ENCODE data around the gene UQCRC1.

The UQCRC1 gene

DNA sequence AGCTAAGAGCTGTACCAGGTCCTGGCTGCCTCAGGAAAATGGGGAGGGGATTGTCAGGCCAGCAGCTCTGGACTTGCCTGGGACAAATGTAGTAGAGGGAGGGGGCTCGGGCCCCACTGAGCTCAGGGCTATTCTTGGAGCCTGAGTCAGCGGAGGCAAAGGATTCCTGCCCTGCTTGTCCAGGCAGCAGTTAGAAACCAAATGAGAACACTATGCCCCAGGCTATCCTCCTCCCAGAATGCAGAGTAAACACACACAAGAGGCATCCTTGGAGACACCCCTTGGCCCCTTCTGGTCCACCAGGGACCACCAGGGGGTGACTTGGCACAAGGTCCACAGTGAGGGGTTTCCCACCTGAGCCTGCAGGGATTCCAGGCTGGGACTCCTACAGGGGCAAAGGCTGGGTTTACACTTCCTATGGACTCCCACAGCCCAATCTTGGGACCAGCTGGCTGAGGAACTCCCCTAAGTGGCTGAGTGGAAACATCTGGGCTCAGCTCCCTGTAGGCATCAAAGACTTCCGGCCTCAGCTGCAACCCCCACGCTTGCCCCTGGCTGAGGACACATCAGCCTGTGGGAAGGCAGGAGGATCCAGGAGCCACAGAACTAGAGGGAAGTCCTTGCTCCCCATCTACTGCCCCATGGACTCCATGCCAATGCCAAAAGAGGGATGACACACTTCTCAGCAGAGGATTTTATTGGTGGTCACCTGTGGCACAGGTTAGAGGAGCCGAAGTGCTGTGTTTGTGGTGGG, 10.9 kb downstream of the UQCRC1 start:
- no peak for TF ChIP-seq ZNF274 (IDR thresholded peaks at IDR 0.05; ENCODE audit: low read depth, low read length)
- H3K4me3 ChIP-seq (ENCODE audit: low read length): no peak overlapping the region

DNA sequence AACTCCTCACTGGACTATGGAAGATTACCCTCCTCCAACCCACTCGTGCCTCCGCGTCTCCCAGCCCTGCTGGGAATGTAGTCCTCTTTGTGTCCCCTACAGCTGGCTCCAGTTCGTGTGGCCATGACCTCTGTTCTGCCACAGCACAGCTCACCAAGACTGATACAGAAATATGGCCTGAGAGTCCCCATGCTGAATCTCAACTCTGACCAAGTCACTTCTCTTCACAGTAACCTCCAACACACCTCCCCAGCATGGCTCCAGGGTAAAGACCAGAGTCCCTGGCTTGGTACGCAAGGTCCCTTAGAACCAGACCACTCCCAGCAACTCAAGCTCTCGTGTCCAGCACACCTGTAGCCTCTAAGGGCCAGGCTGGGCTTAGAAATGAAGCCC, 12.0 kb downstream of the UQCRC1 start:
- no peak for TF ChIP-seq ZNF274 (IDR thresholded peaks at IDR 0.05; ENCODE audit: low read depth, low read length)
- no peak overlapping the region for H3K4me3 ChIP-seq (ENCODE audit: low read length)

DNA sequence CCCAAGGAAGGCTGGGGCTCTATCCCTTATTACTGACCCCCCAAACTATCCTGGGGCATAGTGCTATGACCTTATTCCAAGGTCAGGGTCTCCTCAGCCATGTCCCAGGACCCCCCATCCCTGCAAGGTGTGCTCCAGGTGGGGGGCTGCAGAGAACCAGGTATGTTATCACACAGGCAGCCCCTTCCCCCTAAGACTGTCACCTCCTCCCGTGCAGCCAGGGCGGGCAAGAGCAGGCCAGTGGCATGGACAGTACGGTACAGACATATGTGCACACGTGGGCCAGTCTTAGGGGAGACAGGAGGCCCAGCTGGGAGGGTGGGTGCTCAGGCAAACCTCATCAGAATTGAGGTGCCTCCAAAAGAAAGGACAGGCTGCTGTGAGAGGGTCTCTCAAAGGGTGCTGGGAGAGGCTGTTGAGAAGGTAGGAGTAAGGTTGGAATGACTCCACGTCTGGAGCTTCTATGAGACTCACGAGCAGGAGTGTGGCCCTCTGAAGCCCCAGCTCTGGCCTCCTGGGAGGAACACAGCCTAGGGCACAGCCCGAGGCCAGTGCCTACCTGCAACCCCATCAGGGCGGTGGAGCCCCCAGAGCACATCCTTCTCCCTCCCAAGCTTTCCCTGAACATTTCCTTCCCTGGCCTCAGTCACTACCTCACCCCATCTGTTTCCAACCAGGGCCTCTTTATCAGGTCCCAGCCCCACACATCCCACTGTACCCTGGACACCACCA, 12.6 kb downstream of the UQCRC1 start:
- H3K4me3 ChIP-seq (ENCODE audit: low read length): no peak overlapping the region
- no peak for TF ChIP-seq ZNF274 (IDR thresholded peaks at IDR 0.05; ENCODE audit: low read depth, low read length)

DNA sequence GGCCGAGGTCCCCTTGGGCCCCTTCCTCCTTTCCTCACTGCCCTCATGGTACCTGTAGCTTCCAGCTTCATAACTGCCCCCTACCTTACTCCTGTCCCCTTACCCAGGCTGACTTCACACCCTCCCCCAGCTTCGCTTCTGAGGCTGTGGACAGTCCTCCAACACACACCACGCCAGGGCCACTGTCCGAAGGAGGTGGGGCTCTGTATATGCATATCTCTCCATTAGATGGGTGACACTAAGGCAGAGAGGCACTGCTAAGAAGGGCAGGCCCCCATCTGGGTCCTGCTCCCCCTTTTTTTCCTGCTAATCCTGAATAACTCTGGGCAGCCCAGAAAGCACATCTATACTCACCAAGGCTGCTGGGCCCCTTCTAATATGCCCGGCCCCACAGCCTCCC, 13.3 kb downstream of the UQCRC1 start:
- no peak overlapping the region for H3K4me3 ChIP-seq (ENCODE audit: low read length)
- no peak for TF ChIP-seq ZNF274 (IDR thresholded peaks at IDR 0.05; ENCODE audit: low read depth, low read length)

DNA sequence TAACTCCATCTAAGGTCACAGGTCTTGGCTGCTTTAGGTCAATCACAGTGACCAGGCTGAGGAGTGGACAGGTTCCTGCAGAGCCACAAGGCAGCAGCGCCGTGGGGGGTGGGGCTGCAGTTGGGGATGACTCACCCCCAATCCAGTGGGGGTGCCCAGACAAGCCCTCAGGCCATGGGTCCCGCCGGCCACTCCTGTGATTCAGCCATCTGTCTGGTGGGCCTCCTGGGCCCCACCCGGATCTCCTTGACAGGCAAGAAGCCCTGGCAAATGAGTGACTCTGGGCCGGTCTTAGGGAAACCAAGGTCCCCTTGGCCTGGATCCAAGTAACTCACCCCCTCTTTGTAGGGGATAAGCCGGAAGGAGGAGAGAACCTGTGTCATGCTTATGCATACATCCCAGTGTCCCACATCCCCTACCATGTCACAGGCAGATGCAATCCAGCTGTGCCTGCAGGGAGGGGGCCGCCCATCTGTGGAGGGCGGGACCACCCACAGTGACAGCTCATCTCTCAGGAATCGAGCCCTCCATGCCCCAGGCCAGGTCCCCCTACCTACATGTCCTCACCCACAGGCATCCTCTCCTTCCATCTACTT, 13.8 kb downstream of the UQCRC1 start:
- no peak overlapping the region for H3K4me3 ChIP-seq (ENCODE audit: low read length)
- no peak for TF ChIP-seq ZNF274 (IDR thresholded peaks at IDR 0.05; ENCODE audit: low read depth, low read length)

DNA sequence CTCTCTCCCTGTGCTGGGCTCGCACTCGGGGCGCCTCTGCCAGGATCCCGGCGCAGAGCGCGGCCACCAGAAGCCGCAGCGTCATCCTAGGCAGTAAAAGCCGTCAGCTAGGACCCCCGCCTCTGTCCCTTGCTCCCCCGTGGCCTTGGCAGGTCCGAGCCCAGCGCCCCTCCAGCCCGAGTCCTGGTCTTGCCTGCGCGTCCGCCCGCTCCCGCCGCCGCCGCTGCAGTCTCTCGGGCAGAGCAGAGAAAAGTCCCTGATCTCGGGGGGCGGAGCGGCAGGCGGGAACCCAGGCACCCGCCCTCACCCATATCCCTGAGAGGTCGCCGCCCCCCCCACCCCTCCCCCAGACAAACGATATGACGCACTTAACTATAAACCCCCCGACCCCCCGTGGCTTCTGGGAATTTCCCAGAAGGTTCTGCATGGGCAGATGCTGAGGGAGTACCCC, 14.3 kb downstream of the UQCRC1 start, which contains the start of gene COL7A1:
TSS of gene COL7A1 (minus strand) at position 255 of the 451 bp plus-strand sequence. CDS start at position 85, 170 bp downstream.
- H3K4me3 ChIP-seq (ENCODE audit: low read length): no peak within 1 kb of the TSS
- no peak for TF ChIP-seq ZNF274 (IDR thresholded peaks at IDR 0.05; ENCODE audit: low read depth, low read length)

DNA sequence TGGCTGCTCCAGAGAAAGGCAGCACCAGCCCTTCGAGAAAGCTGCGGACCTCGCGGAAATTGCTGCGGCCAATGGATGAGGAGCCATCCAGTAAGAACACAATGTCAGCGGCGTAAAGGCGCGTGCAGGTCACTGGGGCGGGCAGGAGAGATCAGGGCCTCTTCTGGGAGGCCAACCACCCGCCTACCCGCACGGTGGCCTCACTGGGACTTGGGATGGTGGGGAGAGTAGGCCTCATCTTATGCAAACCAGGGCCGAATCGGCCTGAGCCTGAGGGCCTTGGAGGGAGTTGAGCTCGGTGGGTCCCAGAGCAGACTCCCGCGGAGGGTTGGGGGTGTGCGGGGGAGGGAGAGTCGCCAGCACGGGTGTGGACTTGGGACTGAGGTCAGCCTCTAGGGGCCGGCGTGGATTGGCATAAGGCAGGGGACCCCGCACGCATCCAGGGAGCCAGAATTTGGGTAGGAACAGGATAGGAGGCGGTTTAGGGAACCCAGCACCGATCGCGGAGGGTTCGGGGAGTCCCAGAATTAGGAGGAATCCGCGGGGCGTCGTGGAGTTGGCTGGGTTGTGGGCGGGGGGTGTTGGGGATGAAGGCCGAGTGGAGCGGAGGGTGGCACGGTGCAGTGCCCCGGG, 14.9 kb downstream of the UQCRC1 start:
- TF ChIP-seq ZNF274 (IDR thresholded peaks at IDR 0.05; ENCODE audit: low read depth, low read length): no peak
- H3K4me3 ChIP-seq (ENCODE audit: low read length): no peak overlapping the region

DNA sequence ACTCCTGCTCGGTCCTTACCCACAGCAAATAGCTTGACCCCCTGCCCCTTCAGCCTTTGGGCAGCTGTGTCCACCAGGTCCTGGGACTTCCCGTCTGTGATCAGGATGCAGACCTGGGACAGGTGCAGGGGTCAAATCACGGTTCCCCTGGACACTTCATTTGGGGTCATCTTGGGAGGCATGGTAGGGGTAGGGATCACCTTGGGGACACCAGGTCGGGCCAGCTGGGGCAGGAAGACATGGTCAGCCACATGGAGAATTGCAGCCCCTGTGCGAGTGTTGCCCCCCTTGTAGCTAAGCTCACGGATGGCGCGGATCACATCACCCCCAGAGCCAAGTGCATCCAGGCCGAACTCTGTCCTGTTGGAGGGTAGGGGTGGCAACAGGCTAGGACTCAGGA, 16.1 kb downstream of the UQCRC1 start:
- no peak for TF ChIP-seq ZNF274 (IDR thresholded peaks at IDR 0.05; ENCODE audit: low read depth, low read length)
- H3K4me3 ChIP-seq (ENCODE audit: low read length): no peak overlapping the region

DNA sequence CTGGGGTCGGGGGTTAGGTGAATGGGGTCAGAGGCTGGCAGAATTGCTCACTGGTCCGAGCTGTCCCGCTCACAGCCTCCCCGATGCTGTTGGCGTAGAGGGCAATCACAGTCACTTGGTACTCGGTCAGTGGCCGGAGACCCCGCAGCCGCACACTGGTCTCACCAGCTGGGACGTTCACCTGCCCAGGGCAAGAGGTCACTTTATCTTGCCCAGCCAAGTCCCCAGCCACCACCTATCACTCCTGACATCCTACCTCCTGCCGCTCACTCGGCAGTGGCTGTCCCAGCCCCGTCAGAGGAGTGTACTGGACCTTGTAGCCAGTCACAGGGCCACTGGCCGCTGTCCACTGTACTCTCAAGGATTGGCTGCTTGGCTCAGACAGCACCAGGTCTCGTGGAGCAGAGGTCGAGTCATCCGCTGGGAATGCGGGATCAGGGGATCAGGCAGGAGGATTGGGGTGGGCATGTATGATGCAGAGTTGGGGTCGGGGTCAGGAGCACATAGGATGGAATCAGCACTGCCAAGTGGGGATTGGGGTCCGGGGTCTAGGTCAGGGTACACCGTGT, 16.8 kb downstream of the UQCRC1 start:
- TF ChIP-seq ZNF274 (IDR thresholded peaks at IDR 0.05; ENCODE audit: low read depth, low read length): no peak
- no peak overlapping the region for H3K4me3 ChIP-seq (ENCODE audit: low read length)

DNA sequence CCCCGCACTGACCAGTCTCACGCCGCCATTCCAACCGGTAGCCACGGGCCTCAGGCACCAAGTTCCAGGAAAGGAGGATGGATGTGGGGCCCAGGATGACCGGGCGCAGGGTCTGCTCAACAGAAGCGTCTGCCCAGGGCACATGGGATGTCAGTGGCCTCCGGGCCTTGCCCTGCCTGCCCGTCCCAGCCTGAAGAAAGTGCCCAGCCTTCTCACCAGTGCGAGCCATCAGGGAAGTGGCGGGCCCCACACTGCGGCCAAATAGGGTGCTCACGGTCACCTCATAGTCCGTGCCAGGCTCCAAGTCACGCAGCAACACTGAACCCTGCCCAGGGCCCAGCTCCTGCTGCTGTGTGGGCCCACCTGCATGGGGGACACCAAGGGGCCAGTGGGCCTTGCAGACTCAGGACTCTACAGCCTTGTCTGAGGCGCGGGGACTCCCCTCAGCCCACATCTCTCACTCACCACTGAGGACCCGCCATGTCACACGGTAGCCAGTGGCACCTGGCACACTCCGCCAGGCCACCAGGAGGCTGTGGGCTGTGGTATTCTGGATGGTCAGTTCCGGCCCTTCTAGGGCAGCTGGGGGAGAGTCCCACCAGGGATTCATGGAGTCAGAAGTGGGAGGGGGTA, 17.4 kb downstream of the UQCRC1 start:
- no peak for TF ChIP-seq ZNF274 (IDR thresholded peaks at IDR 0.05; ENCODE audit: low read depth, low read length)
- H3K4me3 ChIP-seq (ENCODE audit: low read length): no peak overlapping the region

DNA sequence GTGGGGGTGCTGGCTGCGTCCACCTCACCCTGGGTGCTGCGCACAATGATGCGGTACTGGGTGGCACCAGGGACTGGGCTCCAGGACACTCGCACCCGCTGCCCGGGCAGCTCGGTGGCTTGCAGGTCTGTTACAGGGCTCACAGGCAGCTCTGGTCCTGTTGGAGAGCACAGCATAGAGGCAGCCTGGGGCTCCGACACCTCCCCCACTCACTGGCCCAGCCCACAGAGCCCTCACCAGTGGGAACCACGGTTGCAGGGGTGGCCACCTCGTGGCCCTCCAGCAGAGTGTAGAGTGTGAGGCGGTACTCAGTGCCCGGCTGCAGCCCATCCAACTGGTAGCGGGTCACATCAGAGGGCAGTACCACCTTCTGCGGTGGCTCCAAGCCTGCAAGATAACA, 18.0 kb downstream of the UQCRC1 start:
- TF ChIP-seq ZNF274 (IDR thresholded peaks at IDR 0.05; ENCODE audit: low read depth, low read length): no peak
- no peak overlapping the region for H3K4me3 ChIP-seq (ENCODE audit: low read length)

DNA sequence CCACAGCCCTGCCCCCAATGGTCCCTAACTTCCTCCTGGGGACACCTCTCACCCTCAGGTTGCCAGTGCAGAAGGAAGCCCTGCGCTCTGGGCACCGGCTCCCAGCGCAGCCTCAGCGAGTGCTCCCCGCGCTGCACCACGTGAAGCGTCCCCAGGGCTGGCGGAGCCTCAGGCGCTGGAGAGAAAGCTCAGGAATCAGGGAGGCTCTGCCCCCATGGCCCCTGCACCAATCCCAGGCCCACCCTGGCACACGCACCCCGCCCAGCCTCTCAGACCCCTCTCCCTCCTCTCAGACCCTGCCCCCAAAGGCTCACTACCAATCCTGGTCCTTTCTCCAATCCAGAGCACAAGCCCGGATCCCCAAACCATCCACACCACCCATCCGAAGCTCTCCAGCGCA, 21.2 kb downstream of the UQCRC1 start:
- H3K4me3 ChIP-seq (ENCODE audit: low read length): no peak overlapping the region

DNA sequence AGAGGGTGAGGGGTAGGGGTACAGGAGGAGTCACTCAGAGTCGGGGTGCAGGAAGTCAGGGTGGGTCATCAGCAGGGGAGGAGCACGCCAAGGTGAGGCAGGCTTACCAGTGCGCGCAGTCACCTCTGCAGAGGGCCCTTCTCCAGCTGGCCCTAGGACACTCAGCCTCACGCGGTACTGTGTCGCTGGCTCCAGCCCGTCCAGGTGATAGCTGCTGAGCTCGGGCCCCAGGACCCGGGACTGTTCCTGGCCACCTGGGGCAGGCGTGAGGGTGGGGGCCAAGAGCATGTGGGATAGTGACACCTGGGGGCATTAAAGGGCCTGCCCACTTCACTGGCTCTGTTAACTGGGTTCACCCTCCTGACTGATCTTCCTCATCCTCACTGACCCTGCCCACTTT, 21.8 kb downstream of the UQCRC1 start:
- H3K4me3 ChIP-seq (ENCODE audit: low read length): no peak overlapping the region
- no peak for TF ChIP-seq ZNF274 (IDR thresholded peaks at IDR 0.05; ENCODE audit: low read depth, low read length)

More for the DNA sequence above, 21.2 kb downstream of the UQCRC1 start:
- no peak for TF ChIP-seq ZNF274 (IDR thresholded peaks at IDR 0.05; ENCODE audit: low read depth, low read length)

DNA sequence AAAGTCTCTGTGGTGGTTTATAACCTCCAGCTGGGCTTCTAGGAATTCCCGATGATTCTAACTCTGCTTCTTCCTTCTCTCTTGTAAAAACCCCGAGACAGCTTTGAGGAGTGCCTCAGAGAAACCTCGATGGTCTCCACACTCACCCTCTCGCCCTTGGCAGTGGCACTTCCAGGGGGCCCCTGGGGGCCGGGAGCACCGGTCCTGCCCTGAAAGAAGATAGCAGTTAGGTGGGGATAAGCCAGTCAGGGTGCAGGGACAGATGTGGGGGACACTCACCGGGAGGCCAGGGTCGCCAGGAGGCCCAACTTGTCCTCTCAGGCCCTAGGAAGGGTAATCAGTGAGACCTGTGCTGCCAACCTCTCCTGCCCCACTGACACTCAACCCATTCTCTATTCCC, 24.0 kb downstream of the UQCRC1 start:
- no peak overlapping the region for H3K4me3 ChIP-seq (ENCODE audit: low read length)
- no peak for TF ChIP-seq ZNF274 (IDR thresholded peaks at IDR 0.05; ENCODE audit: low read depth, low read length)
